ENCODE results near the gene KCNJ9. TPM values are rescaled to one million over a fixed set of nuclear protein-coding genes. Genes with fewer than 3 reads are reported as not detected.
A peak's percentile ranks its signal among the peaks of the same experiment; 100 is the strongest.

Gene KCNJ9
- total RNA-seq, 2 experiments from 2014 or later, result not detected

- no peak for TF ChIP-seq CTCF (IDR thresholded peaks at IDR 0.05)
- no peaks in the 10 kb centered on the region for H3K36me3 Mint-ChIP-seq (ENCODE audit: low read depth)
- H3K9me3 ChIP-seq (ENCODE audit: control insufficient read depth in 1 of 2, insufficient read depth in 1 of 2, low read length in 2 of 2), result no peaks in the 10 kb centered on the region
- H3K9me3 Mint-ChIP-seq, result no peaks in the 10 kb centered on the region
- intact Hi-C loops (cut with DNase I, micrococcal nuclease), result no loop called here
- H3K27ac Mint-ChIP-seq, result no peak overlapping the region
- peaks cover 2% of the 10 kb centered on the region for H3K4me1 ChIP-seq (ENCODE audit: insufficient read depth, low read length)
- H3K27ac ChIP-seq (ENCODE audit: low read depth in 1 of 2, low read length in 2 of 2), result no peak overlapping the region
- no peaks in the 10 kb centered on the region for H3K36me3 ChIP-seq (ENCODE audit: insufficient read depth, low read length)
- DNase-seq (no peak), ATAC-seq (ENCODE audit: poor library complexity) (no peak)
- POLR2A ChIA-PET, result no interaction called here
- CTCF ChIA-PET, result no interaction called here
- H3K4me3 ChIP-seq (ENCODE audit: low read length), result no peak overlapping the region
- peaks cover 15% of the 10 kb centered on the region for H3K27me3 Mint-ChIP-seq
- no peak overlapping the region for H3K4me3 Mint-ChIP-seq
- H3K27me3 ChIP-seq (ENCODE audit: control insufficient read depth in 1 of 2, insufficient read depth in 2 of 2, low read length in 2 of 2), result peaks cover 3 to 5% of the 10 kb centered on the region in 2 experiments
- H3K4me1 Mint-ChIP-seq (ENCODE audit: low read depth), result no peaks in the 10 kb centered on the region
Measured at GRCh38 chr1:160064746-160065145, 16.6 kb upstream of the KCNJ9 start.

GRCh38 chr1:160066829-160067745 is 14.3 kb upstream of the KCNJ9 start:
- Mint-ChIP-seq H3K9me3 (no peaks in the 10 kb centered on the region), H3K27ac (no peak overlapping the region), H3K27me3 (peaks cover 26% of the 10 kb centered on the region), H3K4me1 (ENCODE audit: low read depth) (peaks cover 8% of the 10 kb centered on the region), H3K36me3 (ENCODE audit: low read depth) (no peaks in the 10 kb centered on the region), H3K4me3 (no peak overlapping the region)
- intact Hi-C loops (cut with DNase I, micrococcal nuclease), result no loop called here
- Histone ChIP-seq H3K9me3 (ENCODE audit: control insufficient read depth in 1 of 2, insufficient read depth in 1 of 2, low read length in 2 of 2) (no peaks in the 10 kb centered on the region), H3K4me3 (ENCODE audit: low read length) (no peak overlapping the region), H3K36me3 (ENCODE audit: insufficient read depth, low read length) (no peaks in the 10 kb centered on the region), H3K27me3 (ENCODE audit: control insufficient read depth in 1 of 2, insufficient read depth in 2 of 2, low read length in 2 of 2) (peaks cover 18 to 19% of the 10 kb centered on the region in 2 experiments), H3K27ac (ENCODE audit: low read depth in 1 of 2, low read length in 2 of 2) (no peak overlapping the region), H3K4me1 (ENCODE audit: insufficient read depth, low read length) (peaks cover 13% of the 10 kb centered on the region)
- no peak for TF ChIP-seq CTCF (IDR thresholded peaks at IDR 0.05)
- ATAC-seq (ENCODE audit: poor library complexity) (no peak), DNase-seq (no peak)
- CTCF ChIA-PET, result interaction anchor here (1.1 to 1.7 kb wide), 2 partner anchors 11 to 17 kb away, joined by 3 to 6 read pairs; no protein-coding TSS in a partner anchor
- POLR2A ChIA-PET, result no interaction called here

GRCh38 chr1:160068225-160068624 is 13.1 kb upstream of the KCNJ9 start:
- DNase-seq, result no peak
- peaks cover 13% of the 10 kb centered on the region for H3K4me1 ChIP-seq (ENCODE audit: insufficient read depth, low read length)
- H3K9me3 ChIP-seq (ENCODE audit: control insufficient read depth in 1 of 2, insufficient read depth in 1 of 2, low read length in 2 of 2), result no peaks in the 10 kb centered on the region
- H3K27me3 Mint-ChIP-seq, result peaks cover 35% of the 10 kb centered on the region
- H3K9me3 Mint-ChIP-seq, result no peaks in the 10 kb centered on the region
- H3K27ac Mint-ChIP-seq, result no peak overlapping the region
- peaks cover 8% of the 10 kb centered on the region for H3K4me1 Mint-ChIP-seq (ENCODE audit: low read depth)
- CTCF ChIA-PET, result interaction anchor here (1.1 to 2.4 kb wide), 2 partner anchors 18 kb away, joined by 3 to 8 read pairs; no protein-coding TSS in a partner anchor
- peak overlapping the region; percentile 42 for H3K4me3 Mint-ChIP-seq
- intact Hi-C loops (cut with DNase I, micrococcal nuclease), result no loop called here
- no peaks in the 10 kb centered on the region for H3K36me3 Mint-ChIP-seq (ENCODE audit: low read depth)
- H3K4me3 ChIP-seq (ENCODE audit: low read length), result no peak overlapping the region
- H3K27me3 ChIP-seq (ENCODE audit: control insufficient read depth in 1 of 2, insufficient read depth in 2 of 2, low read length in 2 of 2), result peaks cover 19% of the 10 kb centered on the region in 2 experiments
- ATAC-seq (ENCODE audit: poor library complexity), result no peak
- H3K27ac ChIP-seq (ENCODE audit: low read depth in 1 of 2, low read length in 2 of 2), result no peak overlapping the region
- TF ChIP-seq CTCF (IDR thresholded peaks at IDR 0.05), result no peak
- H3K36me3 ChIP-seq (ENCODE audit: insufficient read depth, low read length), result no peaks in the 10 kb centered on the region
- POLR2A ChIA-PET, result no interaction called here
